Measurements from ENCODE around the gene C2CD3. TPM values are rescaled to one million over a fixed set of nuclear protein-coding genes. Genes with fewer than 3 reads are reported as not detected.

The C2CD3 gene
- total and polyA plus RNA-seq, 9 of the 15 experiments (the other 6 are each of a cell fraction or from before 2014, with no cell fraction given) = 4.4 to 20.2 (median 15.4) TPM

GRCh38 chr11:74170694-74171629 lies at the start of gene C2CD3, which contains the start of gene PPME1 (continued):
- no peak for TF ChIP-seq CHD7 (IDR thresholded peaks at IDR 0.05; ENCODE audit: low read depth, low read length)
- peak; percentile 60 to 76; a peak in 1 of 4 replicates for TF ChIP-seq ARNT (IDR thresholded peaks at IDR 0.05)
- no peak for TF ChIP-seq SNIP1 (IDR thresholded peaks at IDR 0.05; ENCODE audit: low read depth)
- peak; percentile 32 to 47; a peak in 3 of 4 replicates for TF ChIP-seq TBL1XR1 (IDR thresholded peaks at IDR 0.05; ENCODE audit: low read length in 2 of 2)
- no peak for TF ChIP-seq ZNF76 (CRISPR knock-in tag; IDR thresholded peaks at IDR 0.05; ENCODE audit: borderline replicate concordance)
- TF ChIP-seq TBP (optimal IDR thresholded peaks at IDR 0.05; ENCODE audit: low read depth, low read length) = peak; percentile 90
- no peak for TF ChIP-seq NFE2L1 (tag; IDR thresholded peaks at IDR 0.05; ENCODE audit: borderline replicate concordance, low read depth)
- no peak for TF ChIP-seq GATA2 (CRISPR knock-in tag; IDR thresholded peaks at IDR 0.05)
- TF ChIP-seq ARID3B (CRISPR knock-in tag; IDR thresholded peaks at IDR 0.05; ENCODE audit: borderline replicate concordance) = no peak
- no peak for TF ChIP-seq FOXM1 (IDR thresholded peaks at IDR 0.05; ENCODE audit: low read depth)
- no peak for TF ChIP-seq FOXM1 (CRISPR knock-in tag; IDR thresholded peaks at IDR 0.05; ENCODE audit: low read depth)
- TF ChIP-seq RNF2 (IDR thresholded peaks at IDR 0.05) = peak; percentile 51; the same call in 1 of the 2 replicates
- TF ChIP-seq NR1H2 (CRISPR knock-in tag; IDR thresholded peaks at IDR 0.05) = no peak
